Keratinocyte (primary cell): ENCODE measurements around the gene TTC31. TPM values are rescaled to one million over a fixed set of nuclear protein-coding genes. Genes with fewer than 3 reads are reported as not detected.

Experiments
- DNase-seq: peaks from one replicate; pipeline ENCODE4 v3.0.0-alpha.2; 2011; ENCODE audit warnings: low read depth, missing footprints, low spot score
- FAIRE-seq: peaks from 2 replicates; lab custom pipeline; 2011; peaks lifted over from hg19 to GRCh38; lab: Jason Lieb, UNC
- H2AFZ ChIP-seq: 2 replicates; pipeline ENCODE4 v1.6.0; 2012; ENCODE audit warnings: low read length, control low read depth, inconsistent platforms; ENCODE audit not compliant: control insufficient read depth
- H3K27ac ChIP-seq: 2 replicates; pipeline ENCODE4 v1.5.1; 2011; ENCODE audit warnings: low read length; ENCODE audit not compliant: control insufficient read depth, insufficient read depth
- H3K27me3 ChIP-seq: 3 replicates; pipeline ENCODE4 v1.6.0; 2011; ENCODE audit warnings: low read length; ENCODE audit not compliant: control insufficient read depth, insufficient read depth; ENCODE audit errors: extremely low read depth
- H3K36me3 ChIP-seq, 2 experiments: 2 replicates in 1 of 2; 3 replicates in 1 of 2; pipeline ENCODE4 v1.5.1; 2011; ENCODE audit warnings: low read length in 2 of 2, mild to moderate bottlenecking in 1 of 2; ENCODE audit not compliant: control insufficient read depth in 2 of 2, insufficient read depth in 2 of 2; ENCODE audit errors: extremely low read depth in 1 of 2
- H3K4me1 ChIP-seq: 3 replicates; pipeline ENCODE4 v1.5.1; 2011; ENCODE audit warnings: low read length; ENCODE audit not compliant: control insufficient read depth, insufficient read depth; ENCODE audit errors: extremely low read depth
- H3K4me2 ChIP-seq: 3 replicates; pipeline ENCODE4 v1.6.0; 2011; ENCODE audit warnings: low read depth, low read length; ENCODE audit not compliant: control insufficient read depth, insufficient read depth; ENCODE audit errors: extremely low read depth
- H3K4me3 ChIP-seq, 3 experiments: fragments of 200-600 bp in 1 of 3; sonication (generic) in 1 of 3; 2 replicates in 2 of 3; 3 replicates in 1 of 3; pipeline ENCODE4 v1.5.1; 2011 to 2016; ENCODE audit warnings: low read length in 3 of 3, mild to moderate bottlenecking in 3 of 3, control low read depth in 2 of 3, inconsistent platforms in 1 of 3, low read depth in 1 of 3, mixed read lengths in 1 of 3, mixed run types in 1 of 3, moderate library complexity in 1 of 3; ENCODE audit not compliant: control insufficient read depth in 2 of 3, insufficient read depth in 2 of 3; ENCODE audit errors: extremely low read depth in 1 of 3
- H3K79me2 ChIP-seq: 2 replicates; pipeline ENCODE4 v1.6.0; 2012; ENCODE audit warnings: low read length; ENCODE audit not compliant: control insufficient read depth, insufficient read depth
- H3K9ac ChIP-seq: 3 replicates; pipeline ENCODE4 v1.6.0; 2011; ENCODE audit warnings: low read length; ENCODE audit not compliant: control insufficient read depth, insufficient read depth; ENCODE audit errors: extremely low read depth
- H3K9me1 ChIP-seq: 3 replicates; pipeline ENCODE4 v1.6.0; 2011; ENCODE audit warnings: low read length; ENCODE audit not compliant: control insufficient read depth, insufficient read depth; ENCODE audit errors: extremely low read depth
- H3K9me3 ChIP-seq: 2 replicates; pipeline ENCODE4 v1.5.1; 2012; ENCODE audit warnings: low read depth, low read length; ENCODE audit not compliant: control insufficient read depth
- H4K20me1 ChIP-seq: 3 replicates; pipeline ENCODE4 v1.6.0; 2011; ENCODE audit warnings: low read length; ENCODE audit not compliant: control insufficient read depth, insufficient read depth; ENCODE audit errors: extremely low read depth
- CTCF ChIP-seq, 3 experiments: IDR thresholded peaks in 1 of 3; conservative IDR thresholded peaks in 1 of 3; optimal IDR thresholded peaks in 1 of 3; 2 replicates in 2 of 3; 3 replicates in 1 of 3; pipeline versions ENCODE3 to v1.5.1; 2011; ENCODE audit warnings: low read length in 3 of 3, mild to moderate bottlenecking in 3 of 3, moderate library complexity in 2 of 3, control low read depth in 1 of 3, inconsistent platforms in 1 of 3; ENCODE audit not compliant: insufficient read depth in 2 of 3; ENCODE audit errors: extremely low read depth in 1 of 3
- EZH2 ChIP-seq: IDR thresholded peaks from one replicate; pipeline ENCODE4 v1.6.1; 2012; ENCODE audit warnings: inconsistent platforms, mild to moderate bottlenecking, low read length, moderate library complexity
- dilution Hi-C: fragments of 300-500 bp; cut with MboI; formaldehyde crosslinking; loops from one replicate; pipeline ENCODE4 v1.7.0; 2020; ENCODE audit warnings: low sequenced_read_pairs; ENCODE audit not compliant: extremely low pct_ligation_motif_present
- polyA plus RNA-seq, 5 experiments: library from polyadenylated mRNA; depleted of rRNA in 3 of 5; stranded (reverse) in 3 of 5; stranded (forward) in 1 of 5; unstranded in 1 of 5; fragments of >200 nt; gene quantifications; 1 replicate in 1 of 5; 2 replicates in 3 of 5; 3 replicates in 1 of 5; pipeline versions ENCODE4 v1.2.1 to v1.2.3, GENCODE V29; 2011 to 2012; ENCODE audit warnings: missing spikeins in 2 of 5, low read depth in 1 of 5, low replicate concordance in 1 of 5

Gene TTC31
- polyA plus RNA-seq, 1 donor (not counting 4 experiments of a cell fraction or from before 2014, with no cell fraction given): 16.8 TPM

GRCh38 chr2:74471332-74472065, 11.4 kb upstream of the TTC31 start:
- no peaks in the 10 kb centered on the region for H3K9me1 ChIP-seq
- H3K27ac ChIP-seq: peak overlapping the region; percentile 89
- FAIRE-seq (no peak), DNase-seq (no peak)
- peak overlapping the region; percentile 93 for H3K9ac ChIP-seq
- no peak for TF ChIP-seq CTCF (optimal IDR thresholded peaks at IDR 0.05 in 1 of 3, IDR thresholded peaks at IDR 0.05 in 1 of 3, conservative IDR thresholded peaks at IDR 0.05 in 1 of 3; ENCODE audit: extremely low read depth in 1 of 3, insufficient read depth in 2 of 3, low read length in 3 of 3)
- no peak for TF ChIP-seq EZH2
- peaks cover 9% of the 10 kb centered on the region for H3K4me1 ChIP-seq
- no peaks in the 10 kb centered on the region for H4K20me1 ChIP-seq
- H3K27me3 ChIP-seq: no peaks in the 10 kb centered on the region
- no peaks in the 10 kb centered on the region for H3K9me3 ChIP-seq
- peak overlapping the region; percentile 67 to 99 (median 75) for H3K4me3 ChIP-seq
- peak overlapping the region; percentile 95 for H2AFZ ChIP-seq
- peaks cover 11 to 12% of the 10 kb centered on the region in 2 experiments for H3K36me3 ChIP-seq
- no peaks in the 10 kb centered on the region for H3K79me2 ChIP-seq
- dilution Hi-C loops: no loop called here
- peak overlapping the region; percentile 97 for H3K4me2 ChIP-seq

- Histone ChIP-seq H3K4me2 (peak within 1 kb of the TSS; percentile 97), H3K9me1 (no peaks in the 10 kb centered on the region), H3K36me3 (peaks cover 11 to 12% of the 10 kb centered on the region in 2 experiments), H3K79me2 (no peaks in the 10 kb centered on the region), H4K20me1 (no peaks in the 10 kb centered on the region), H3K27me3 (no peaks in the 10 kb centered on the region), H3K4me1 (peaks cover 9% of the 10 kb centered on the region), H3K9me3 (no peaks in the 10 kb centered on the region), H3K9ac (peak within 1 kb of the TSS; percentile 93), H2AFZ (peak within 1 kb of the TSS; percentile 95), H3K4me3 (peak within 1 kb of the TSS; percentile 67 to 99 (median 75)), H3K27ac (peak within 1 kb of the TSS; percentile 89)
- FAIRE-seq (no peak), DNase-seq (no peak)
- no peak for TF ChIP-seq CTCF (optimal IDR thresholded peaks at IDR 0.05 in 1 of 3, IDR thresholded peaks at IDR 0.05 in 1 of 3, conservative IDR thresholded peaks at IDR 0.05 in 1 of 3; ENCODE audit: extremely low read depth in 1 of 3, insufficient read depth in 2 of 3, low read length in 3 of 3)
- no peak for TF ChIP-seq EZH2
- dilution Hi-C loops: no loop called here
These were observed 10.6 kb upstream of the TTC31 start, which contains the start of gene MRPL53 for GRCh38 chr2:74472086-74472944. TSS of gene MRPL53 (minus strand) at chr2:74472680. CDS start at chr2:74472660, 20 bp downstream.
